HFFc6 (cell line): ENCODE data around the gene TARP. TPM values are rescaled to one million over a fixed set of nuclear protein-coding genes. Genes with fewer than 3 reads are reported as not detected.

Experiments used
- DNase-seq: peaks from one replicate; pipeline ENCODE4 v3.0.0-alpha.2; 2018
- H3K27ac Mint-ChIP-seq: 2 replicates; pipeline ENCODE4 v1.8.0; 2020; ENCODE audit warnings: mild to moderate bottlenecking, mixed read lengths
- H3K27me3 Mint-ChIP-seq: 2 replicates; pipeline ENCODE4 v1.8.0; 2021; ENCODE audit warnings: mild to moderate bottlenecking, moderate library complexity, mixed read lengths; ENCODE audit not compliant: insufficient read depth
- H3K36me3 Mint-ChIP-seq: 2 replicates; pipeline ENCODE4 v1.8.0; 2021; ENCODE audit warnings: low read depth, mixed read lengths
- H3K4me1 Mint-ChIP-seq: 2 replicates; pipeline ENCODE4 v1.8.0; 2020; ENCODE audit warnings: low read depth, mixed read lengths
- H3K4me3 Mint-ChIP-seq: 2 replicates; pipeline ENCODE4 v1.8.0; 2020; ENCODE audit warnings: mild to moderate bottlenecking, moderate library complexity, mixed read lengths
- H3K9me3 Mint-ChIP-seq: 2 replicates; pipeline ENCODE4 v1.8.0; 2020; ENCODE audit warnings: mild to moderate bottlenecking, mixed read lengths
- total RNA-seq, 6 experiments: library from RNA; stranded (reverse); fragmentation: NEBNext Ultra II Directional; extraction: Animal tissue kit (Norgen Biotek cat#: 25700); gene quantifications; 2 replicates in 1 of 6; 3 replicates in 5 of 6; pipeline ENCODE4 v1.2.3, GENCODE V29; 2021
- TF ChIP-seq, protein P1 (sequence below): fragments of 200-600 bp; sonication (generic); IDR thresholded peaks from 2 replicates; pipeline ENCODE4 v1.5.0; 2021; ENCODE audit warnings: antibody characterized with exemption, mild to moderate bottlenecking

The TARP gene

GRCh38 chr7:38215735-38216670, 57.4 kb downstream of the TARP start:
- H3K4me1 Mint-ChIP-seq = peaks cover 14% of the 10 kb centered on the region
- TF ChIP-seq, protein P1, sequence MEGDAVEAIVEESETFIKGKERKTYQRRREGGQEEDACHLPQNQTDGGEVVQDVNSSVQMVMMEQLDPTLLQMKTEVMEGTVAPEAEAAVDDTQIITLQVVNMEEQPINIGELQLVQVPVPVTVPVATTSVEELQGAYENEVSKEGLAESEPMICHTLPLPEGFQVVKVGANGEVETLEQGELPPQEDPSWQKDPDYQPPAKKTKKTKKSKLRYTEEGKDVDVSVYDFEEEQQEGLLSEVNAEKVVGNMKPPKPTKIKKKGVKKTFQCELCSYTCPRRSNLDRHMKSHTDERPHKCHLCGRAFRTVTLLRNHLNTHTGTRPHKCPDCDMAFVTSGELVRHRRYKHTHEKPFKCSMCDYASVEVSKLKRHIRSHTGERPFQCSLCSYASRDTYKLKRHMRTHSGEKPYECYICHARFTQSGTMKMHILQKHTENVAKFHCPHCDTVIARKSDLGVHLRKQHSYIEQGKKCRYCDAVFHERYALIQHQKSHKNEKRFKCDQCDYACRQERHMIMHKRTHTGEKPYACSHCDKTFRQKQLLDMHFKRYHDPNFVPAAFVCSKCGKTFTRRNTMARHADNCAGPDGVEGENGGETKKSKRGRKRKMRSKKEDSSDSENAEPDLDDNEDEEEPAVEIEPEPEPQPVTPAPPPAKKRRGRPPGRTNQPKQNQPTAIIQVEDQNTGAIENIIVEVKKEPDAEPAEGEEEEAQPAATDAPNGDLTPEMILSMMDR = peak; percentile 98
- peak overlapping the region; percentile 25 for H3K27ac Mint-ChIP-seq
- H3K36me3 Mint-ChIP-seq = peaks cover 14% of the 10 kb centered on the region
- H3K4me3 Mint-ChIP-seq = no peak overlapping the region
- DNase-seq = peak; percentile 74
- no peaks in the 10 kb centered on the region for H3K27me3 Mint-ChIP-seq
- H3K9me3 Mint-ChIP-seq = no peaks in the 10 kb centered on the region

DNA sequence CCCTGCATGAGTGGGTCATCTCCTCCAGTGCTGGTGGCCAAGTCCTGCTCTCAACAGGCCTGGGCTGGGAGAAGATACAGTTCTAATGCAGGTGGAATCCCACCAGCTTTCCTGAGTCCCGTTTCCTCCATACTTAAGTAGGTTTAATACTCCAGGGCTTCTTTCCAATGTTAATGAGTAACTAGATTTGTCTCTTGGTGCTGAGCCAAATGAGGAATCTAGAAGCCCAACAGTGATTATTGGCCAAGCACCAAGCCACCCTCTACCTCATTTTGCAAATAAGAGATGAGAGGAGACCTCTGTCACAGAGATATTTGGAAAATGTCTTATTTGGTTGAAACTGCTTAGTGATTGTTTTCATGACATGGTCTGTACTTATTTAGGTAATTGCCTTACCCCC, 58.3 kb downstream of the TARP start:
- Mint-ChIP-seq H3K27me3 (no peaks in the 10 kb centered on the region), H3K36me3 (peaks cover 13% of the 10 kb centered on the region), H3K27ac (no peak overlapping the region), H3K4me3 (no peak overlapping the region), H3K4me1 (peaks cover 14% of the 10 kb centered on the region), H3K9me3 (no peaks in the 10 kb centered on the region)
- no peak for DNase-seq
- TF ChIP-seq, protein P1 = no peak

DNA sequence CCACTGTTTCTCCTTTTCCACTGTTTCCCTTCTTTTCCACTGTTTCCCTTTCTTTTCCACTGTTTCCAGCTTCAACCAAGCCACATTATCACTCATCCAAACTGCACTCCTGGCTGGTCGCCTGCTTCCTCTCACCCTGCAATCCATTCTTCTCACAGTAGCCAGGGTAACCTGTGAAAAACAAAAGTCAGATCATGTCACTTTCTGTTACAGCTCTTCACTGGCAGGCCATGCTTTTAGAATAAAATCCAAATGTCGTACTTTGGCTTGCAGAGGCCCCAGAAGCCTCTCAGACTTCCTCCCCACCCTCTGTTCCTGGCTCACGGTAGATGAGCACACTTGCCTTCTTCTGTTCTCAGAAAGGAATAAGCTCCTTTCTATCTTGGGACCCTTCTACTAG, 61.5 kb downstream of the TARP start:
- H3K27ac Mint-ChIP-seq = no peak overlapping the region
- TF ChIP-seq, protein P1 = no peak
- DNase-seq = no peak
- peaks cover 14% of the 10 kb centered on the region for H3K4me1 Mint-ChIP-seq
- no peaks in the 10 kb centered on the region for H3K27me3 Mint-ChIP-seq
- H3K36me3 Mint-ChIP-seq = peaks cover 4% of the 10 kb centered on the region; the same call in 1 of the 2 replicates
- no peaks in the 10 kb centered on the region for H3K9me3 Mint-ChIP-seq
- no peak overlapping the region for H3K4me3 Mint-ChIP-seq

- Mint-ChIP-seq H3K9me3 (no peaks in the 10 kb centered on the region), H3K27me3 (no peaks in the 10 kb centered on the region), H3K27ac (no peak overlapping the region), H3K4me1 (peaks cover 14% of the 10 kb centered on the region), H3K4me3 (no peak overlapping the region), H3K36me3 (peaks cover 4% of the 10 kb centered on the region; the same call in 1 of the 2 replicates)
- no peak for DNase-seq
- TF ChIP-seq, protein P1 = no peak
These were observed 62.0 kb downstream of the TARP start for GRCh38 chr7:38211486-38211885.

Other genes with a start within 250 kb of the TARP start
- 10 to 100 TPM; 44.5 to 53.2 (median 49.7) TPM for gene STARD3NL, start 95.4 kb downstream of the TARP start, total RNA-seq